ENCODE measurements around the gene IFI16.

IFI16 gene

GRCh38 chr1:159089184-159089791, 79.6 kb downstream of the IFI16 start:
- H3K9me3 ChIP-seq (ENCODE audit: insufficient read depth, low read depth, low read length), result no peaks in the 10 kb centered on the region
- no peak overlapping the region for H2AFZ ChIP-seq (ENCODE audit: low read length)
- no peaks in the 10 kb centered on the region for H3K27me3 ChIP-seq (ENCODE audit: insufficient read depth, low read length, poor library complexity, severe bottlenecking)
- H3K4me3 ChIP-seq (ENCODE audit: low read length, poor library complexity, severe bottlenecking), result no peak overlapping the region
- no peaks in the 10 kb centered on the region for H3K36me3 ChIP-seq (ENCODE audit: insufficient read depth, low read length)
- no peaks in the 10 kb centered on the region for H4K20me1 ChIP-seq (ENCODE audit: insufficient read depth, low read length, poor library complexity, severe bottlenecking)
- peaks cover 37% of the 10 kb centered on the region for H3K4me1 ChIP-seq (ENCODE audit: insufficient read depth, low read length, poor library complexity, severe bottlenecking)
- no peaks in the 10 kb centered on the region for H3K9me2 ChIP-seq (replicated peaks; ENCODE audit: low read depth, low read length)
- H3F3A ChIP-seq (ENCODE audit: low read depth), result 0 out of 2 replicates have a peak, but pooled peaks cover 4% of the 10 kb centered on the region
- no peak overlapping the region for H3K4me2 ChIP-seq (ENCODE audit: low read depth, low read length, poor library complexity, severe bottlenecking)
- TF ChIP-seq CTCF (conservative IDR thresholded peaks at IDR 0.05; ENCODE audit: low read length) (peak; percentile 80), EZH2phosphoT487 (IDR thresholded peaks at IDR 0.05; ENCODE audit: borderline replicate concordance) (no peak)
- no peaks in the 10 kb centered on the region for H3K79me2 ChIP-seq (ENCODE audit: insufficient read depth, low read length)
- no peak overlapping the region for H3K9ac ChIP-seq (ENCODE audit: low read depth, low read length, poor library complexity, severe bottlenecking)

GRCh38 chr1:159090286-159091179, 80.8 kb downstream of the IFI16 start:
- Histone ChIP-seq H3K9ac (ENCODE audit: low read depth, low read length, poor library complexity, severe bottlenecking) (no peak overlapping the region), H2AFZ (ENCODE audit: low read length) (no peak overlapping the region), H3K4me2 (ENCODE audit: low read depth, low read length, poor library complexity, severe bottlenecking) (peak overlapping the region; percentile 55), H4K20me1 (ENCODE audit: insufficient read depth, low read length, poor library complexity, severe bottlenecking) (no peaks in the 10 kb centered on the region), H3K79me2 (ENCODE audit: insufficient read depth, low read length) (no peaks in the 10 kb centered on the region), H3K4me3 (ENCODE audit: low read length, poor library complexity, severe bottlenecking) (no peak overlapping the region), H3K36me3 (ENCODE audit: insufficient read depth, low read length) (no peaks in the 10 kb centered on the region), H3K9me3 (ENCODE audit: insufficient read depth, low read depth, low read length) (no peaks in the 10 kb centered on the region), H3F3A (ENCODE audit: low read depth) (0 out of 2 replicates have a peak, but pooled peaks cover 4% of the 10 kb centered on the region), H3K9me2 (replicated peaks; ENCODE audit: low read depth, low read length) (no peaks in the 10 kb centered on the region), H3K27me3 (ENCODE audit: insufficient read depth, low read length, poor library complexity, severe bottlenecking) (no peaks in the 10 kb centered on the region), H3K4me1 (ENCODE audit: insufficient read depth, low read length, poor library complexity, severe bottlenecking) (peaks cover 37% of the 10 kb centered on the region)
- TF ChIP-seq EZH2phosphoT487 (IDR thresholded peaks at IDR 0.05; ENCODE audit: borderline replicate concordance) (no peak), CTCF (conservative IDR thresholded peaks at IDR 0.05; ENCODE audit: low read length) (no peak)

GRCh38 chr1:159091180-159091560, 81.5 kb downstream of the IFI16 start:
- peak overlapping the region; percentile 55 for H3K4me2 ChIP-seq (ENCODE audit: low read depth, low read length, poor library complexity, severe bottlenecking)

More at GRCh38 chr1:159091180-159091560, 81.5 kb downstream of the IFI16 start:
- no peak for TF ChIP-seq EZH2phosphoT487 (IDR thresholded peaks at IDR 0.05; ENCODE audit: borderline replicate concordance)
- TF ChIP-seq CTCF (conservative IDR thresholded peaks at IDR 0.05; ENCODE audit: low read length), result no peak
- Histone ChIP-seq H3K4me1 (ENCODE audit: insufficient read depth, low read length, poor library complexity, severe bottlenecking) (peaks cover 37% of the 10 kb centered on the region), H2AFZ (ENCODE audit: low read length) (no peak overlapping the region), H4K20me1 (ENCODE audit: insufficient read depth, low read length, poor library complexity, severe bottlenecking) (no peaks in the 10 kb centered on the region), H3K9me2 (replicated peaks; ENCODE audit: low read depth, low read length) (no peaks in the 10 kb centered on the region), H3F3A (ENCODE audit: low read depth) (0 out of 2 replicates have a peak, but pooled peaks cover 4% of the 10 kb centered on the region), H3K9me3 (ENCODE audit: insufficient read depth, low read depth, low read length) (no peaks in the 10 kb centered on the region), H3K36me3 (ENCODE audit: insufficient read depth, low read length) (no peaks in the 10 kb centered on the region), H3K9ac (ENCODE audit: low read depth, low read length, poor library complexity, severe bottlenecking) (peak overlapping the region; percentile 29), H3K4me3 (ENCODE audit: low read length, poor library complexity, severe bottlenecking) (peak overlapping the region; percentile 36), H3K79me2 (ENCODE audit: insufficient read depth, low read length) (no peaks in the 10 kb centered on the region), H3K27me3 (ENCODE audit: insufficient read depth, low read length, poor library complexity, severe bottlenecking) (no peaks in the 10 kb centered on the region)

Measured in Loucy (cell line).